ENCODE results near the gene MKRN1. TPM values are rescaled to one million over a fixed set of nuclear protein-coding genes. Genes with fewer than 3 reads are reported as not detected.

The MKRN1 gene
- total and polyA plus RNA-seq, 8 donors: 21.0 to 102 (median 49.8) TPM

DNA sequence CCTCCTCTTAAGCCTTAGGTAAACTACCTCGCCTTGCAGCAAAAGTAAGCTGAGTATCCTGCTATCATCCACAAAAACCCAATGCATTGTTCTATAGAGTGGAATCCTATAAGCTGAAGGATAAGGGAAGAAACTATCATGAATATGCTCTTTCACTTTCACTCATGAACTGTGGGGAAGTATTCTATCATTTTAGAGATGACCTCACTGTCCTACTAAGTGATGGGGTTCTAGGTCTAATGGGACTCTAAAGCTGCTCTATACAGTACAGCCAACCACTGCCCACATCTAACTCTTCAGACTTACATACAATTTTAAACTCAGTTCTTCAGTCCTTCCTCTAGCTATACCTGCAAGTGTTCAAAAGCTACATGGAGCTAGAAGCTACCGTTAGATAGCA, 16.2 kb downstream of the MKRN1 start:
- intact Hi-C loops (cut with DNase I; ENCODE audit: low total_unique reads): no loop called here
- Histone ChIP-seq H3K4me1 (no peaks in the 10 kb centered on the region), H3K27me3 (no peaks in the 10 kb centered on the region), H3K4me3 (no peak overlapping the region), H3K9me3 (no peaks in the 10 kb centered on the region), H3K27ac (no peak overlapping the region), H3K36me3 (peaks cover 45 to 98% (median 96%) of the 10 kb centered on the region in 4 donors)
- no peak for TF ChIP-seq CTCF (IDR thresholded peaks at IDR 0.05)
- TF ChIP-seq EP300 (IDR thresholded peaks at IDR 0.05): no peak
- TF ChIP-seq POLR2AphosphoS5 (IDR thresholded peaks at IDR 0.05): no peak
- TF ChIP-seq POLR2A (IDR thresholded peaks at IDR 0.05): no peak
- WGBS, 5 donors: 95 to 100% (median 97%) methylated on average over 2 of the region's 2 CpGs
- no peak for DNase-seq

DNA sequence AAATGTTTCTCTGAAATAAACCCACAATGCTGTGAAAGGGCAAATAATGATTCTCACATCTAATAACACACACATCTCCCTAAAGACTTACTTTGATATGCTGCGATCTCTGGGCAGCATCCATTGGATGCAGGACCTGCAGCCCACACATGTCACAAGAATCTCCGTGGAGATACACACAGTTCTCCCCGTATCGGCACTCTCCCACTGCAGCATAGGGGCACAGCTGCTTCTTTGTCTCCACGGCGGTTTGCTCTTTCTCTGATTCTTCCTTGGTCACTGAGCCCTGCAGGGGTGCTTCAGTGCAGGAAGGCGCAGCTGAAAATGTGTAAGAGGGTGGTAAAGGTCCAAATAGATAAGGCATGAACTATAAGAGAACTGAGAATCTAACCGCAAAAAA, 20.4 kb downstream of the MKRN1 start:
- Histone ChIP-seq H3K9me3 (no peaks in the 10 kb centered on the region), H3K27me3 (no peaks in the 10 kb centered on the region), H3K4me1 (no peaks in the 10 kb centered on the region), H3K4me3 (no peak overlapping the region), H3K27ac (no peak overlapping the region), H3K36me3 (peaks cover 48 to 98% (median 98%) of the 10 kb centered on the region in 4 donors)
- TF ChIP-seq CTCF (IDR thresholded peaks at IDR 0.05) (no peak), POLR2AphosphoS5 (IDR thresholded peaks at IDR 0.05) (no peak), EP300 (IDR thresholded peaks at IDR 0.05) (no peak), POLR2A (IDR thresholded peaks at IDR 0.05) (no peak)
- intact Hi-C loops (cut with DNase I; ENCODE audit: low total_unique reads): no loop called here
- DNase-seq: no peak
- 87 to 97% (median 91%) methylated on average over 8 of the region's 8 CpGs for WGBS, 5 donors

DNA sequence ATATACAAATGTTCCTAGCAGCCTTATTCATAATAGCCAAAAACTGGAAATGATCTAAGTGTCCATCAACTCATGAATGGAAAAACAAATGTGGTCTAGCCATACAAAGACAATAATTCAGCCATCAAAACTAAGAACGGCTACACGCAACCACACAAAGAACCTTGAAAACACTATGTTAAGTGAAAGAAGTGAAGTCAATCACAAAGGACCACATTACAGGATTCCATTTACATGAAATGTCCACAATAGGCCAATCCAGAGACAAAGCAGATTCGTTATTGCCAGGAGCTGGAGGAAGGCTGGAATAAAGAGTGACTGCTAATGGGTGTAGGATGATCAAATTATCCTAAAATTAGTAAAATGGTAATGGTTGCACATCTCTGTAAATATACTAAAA, 21.1 kb downstream of the MKRN1 start:
- intact Hi-C loops (cut with DNase I; ENCODE audit: low total_unique reads): no loop called here
- Histone ChIP-seq H3K4me3 (no peak overlapping the region), H3K27ac (no peak overlapping the region), H3K36me3 (peaks cover 49 to 98% (median 98%) of the 10 kb centered on the region in 4 donors), H3K4me1 (no peaks in the 10 kb centered on the region), H3K27me3 (no peaks in the 10 kb centered on the region), H3K9me3 (no peaks in the 10 kb centered on the region)
- 81 to 95% (median 85%) methylated on average over 3 of the region's 3 CpGs for WGBS, 5 donors
- no peak for TF ChIP-seq EP300 (IDR thresholded peaks at IDR 0.05)
- no peak for TF ChIP-seq CTCF (IDR thresholded peaks at IDR 0.05)
- no peak for TF ChIP-seq POLR2A (IDR thresholded peaks at IDR 0.05)
- no peak for TF ChIP-seq POLR2AphosphoS5 (IDR thresholded peaks at IDR 0.05)
- no peak for DNase-seq

DNA sequence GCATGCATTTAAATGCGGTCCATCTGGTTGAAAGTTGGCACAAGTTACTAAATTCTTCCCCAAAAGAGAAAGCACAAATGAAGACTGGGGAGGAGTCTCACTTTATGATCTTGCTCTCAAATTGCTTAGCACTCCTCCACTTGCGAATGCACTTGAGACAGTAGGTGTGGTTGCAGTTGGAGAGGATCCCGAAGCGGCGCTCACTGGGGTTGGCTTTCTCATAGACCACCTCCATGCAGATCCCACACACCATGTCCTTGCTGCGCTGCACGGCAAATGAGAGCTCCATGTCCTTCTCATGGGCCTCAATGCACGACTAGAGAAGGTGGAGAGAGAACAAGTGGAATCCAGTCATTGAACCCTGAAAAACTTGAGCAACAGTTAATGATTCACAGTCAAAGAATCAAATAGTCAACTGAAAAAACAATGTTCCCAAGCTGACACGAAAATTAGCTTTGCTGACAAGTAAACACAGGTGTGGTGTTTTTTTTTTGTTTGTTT, 22.7 kb downstream of the MKRN1 start:
- H3K4me1 ChIP-seq: no peaks in the 10 kb centered on the region
- peaks cover 42 to 99% (median 97%) of the 10 kb centered on the region in 4 donors for H3K36me3 ChIP-seq
- no peaks in the 10 kb centered on the region for H3K9me3 ChIP-seq
- no peak for DNase-seq
- intact Hi-C loops (cut with DNase I; ENCODE audit: low total_unique reads): no loop called here
- WGBS, 5 donors: 87 to 91% (median 89%) methylated on average over 9 of the region's 9 CpGs
- no peak overlapping the region for H3K4me3 ChIP-seq
- TF ChIP-seq POLR2A (IDR thresholded peaks at IDR 0.05) (no peak), EP300 (IDR thresholded peaks at IDR 0.05) (no peak), CTCF (IDR thresholded peaks at IDR 0.05) (no peak), POLR2AphosphoS5 (IDR thresholded peaks at IDR 0.05) (no peak)
- H3K27me3 ChIP-seq: no peaks in the 10 kb centered on the region
- H3K27ac ChIP-seq: no peak overlapping the region

Measured in stomach (tissue), 9 donors.